Endothelial cell of umbilical vein (primary cell): Measurements from ENCODE around the gene NUDT22.

ENCODE experiments used
- FOS ChIP-seq: IDR thresholded peaks from 2 replicates; pipeline ENCODE4 v1.6.1; 2011; ENCODE audit warnings: mild to moderate bottlenecking, low read length, moderate library complexity, borderline replicate concordance; ENCODE audit not compliant: insufficient read depth
- MYC ChIP-seq: IDR thresholded peaks from one replicate; pipeline ENCODE4 v1.6.1; 2011; ENCODE audit warnings: mild to moderate bottlenecking, low read depth, low read length
- TF ChIP-seq, protein P1 (sequence below), 2 donors: IDR thresholded peaks; 1 replicate in 1 of 2; 2 replicates in 1 of 2; pipeline ENCODE4 v1.5.1; 2011; ENCODE audit warnings: low read length in 2 of 2, mild to moderate bottlenecking in 2 of 2, moderate library complexity in 2 of 2, control low read depth in 1 of 2, inconsistent platforms in 1 of 2, low read depth in 1 of 2; ENCODE audit not compliant: insufficient read depth in 1 of 2; ENCODE audit errors: extremely low read depth in 1 of 2

DNA sequence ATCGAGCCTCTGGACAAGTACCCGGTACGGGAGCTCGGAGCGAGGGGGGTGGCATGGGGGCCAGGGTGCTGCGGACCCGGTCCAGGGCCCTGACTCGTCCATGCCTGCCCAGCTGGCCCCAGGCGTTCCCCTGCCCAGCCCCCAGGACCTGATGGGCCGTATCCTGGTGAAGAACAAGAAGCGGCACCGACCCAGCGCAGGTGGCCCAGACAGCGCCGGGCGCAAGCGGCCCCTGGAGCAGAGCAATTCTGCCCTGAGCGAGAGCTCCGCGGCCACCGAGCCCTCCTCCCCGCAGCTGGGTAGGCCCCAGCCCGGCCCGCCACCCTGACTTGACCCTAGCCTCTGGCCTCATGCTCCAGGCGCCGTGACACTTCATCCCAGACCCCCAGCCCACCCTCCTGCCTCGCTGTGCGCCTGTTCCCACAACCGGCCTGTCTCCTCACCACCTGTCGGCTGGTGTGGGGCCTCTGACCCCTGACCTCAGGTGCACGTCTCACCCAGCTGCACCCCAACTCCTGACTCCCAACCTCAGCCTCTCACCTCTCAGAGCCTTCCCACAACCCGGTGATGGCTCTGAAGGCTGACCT, 33.0 kb downstream of the NUDT22 start:
- TF ChIP-seq, protein P1, sequence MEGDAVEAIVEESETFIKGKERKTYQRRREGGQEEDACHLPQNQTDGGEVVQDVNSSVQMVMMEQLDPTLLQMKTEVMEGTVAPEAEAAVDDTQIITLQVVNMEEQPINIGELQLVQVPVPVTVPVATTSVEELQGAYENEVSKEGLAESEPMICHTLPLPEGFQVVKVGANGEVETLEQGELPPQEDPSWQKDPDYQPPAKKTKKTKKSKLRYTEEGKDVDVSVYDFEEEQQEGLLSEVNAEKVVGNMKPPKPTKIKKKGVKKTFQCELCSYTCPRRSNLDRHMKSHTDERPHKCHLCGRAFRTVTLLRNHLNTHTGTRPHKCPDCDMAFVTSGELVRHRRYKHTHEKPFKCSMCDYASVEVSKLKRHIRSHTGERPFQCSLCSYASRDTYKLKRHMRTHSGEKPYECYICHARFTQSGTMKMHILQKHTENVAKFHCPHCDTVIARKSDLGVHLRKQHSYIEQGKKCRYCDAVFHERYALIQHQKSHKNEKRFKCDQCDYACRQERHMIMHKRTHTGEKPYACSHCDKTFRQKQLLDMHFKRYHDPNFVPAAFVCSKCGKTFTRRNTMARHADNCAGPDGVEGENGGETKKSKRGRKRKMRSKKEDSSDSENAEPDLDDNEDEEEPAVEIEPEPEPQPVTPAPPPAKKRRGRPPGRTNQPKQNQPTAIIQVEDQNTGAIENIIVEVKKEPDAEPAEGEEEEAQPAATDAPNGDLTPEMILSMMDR (IDR thresholded peaks at IDR 0.05; ENCODE audit: extremely low read depth in 1 of 2, insufficient read depth in 1 of 2, low read depth in 1 of 2, low read length in 2 of 2), result no peak
- no peak for TF ChIP-seq MYC
- TF ChIP-seq FOS, result no peak
